ENCODE results near the gene TJP1.
"Not testable (repeated sequence)": the region's sequence is repeated elsewhere in the genome, so short reads cannot be mapped to it uniquely, and the experiment has no call there.

The TJP1 gene

DNA sequence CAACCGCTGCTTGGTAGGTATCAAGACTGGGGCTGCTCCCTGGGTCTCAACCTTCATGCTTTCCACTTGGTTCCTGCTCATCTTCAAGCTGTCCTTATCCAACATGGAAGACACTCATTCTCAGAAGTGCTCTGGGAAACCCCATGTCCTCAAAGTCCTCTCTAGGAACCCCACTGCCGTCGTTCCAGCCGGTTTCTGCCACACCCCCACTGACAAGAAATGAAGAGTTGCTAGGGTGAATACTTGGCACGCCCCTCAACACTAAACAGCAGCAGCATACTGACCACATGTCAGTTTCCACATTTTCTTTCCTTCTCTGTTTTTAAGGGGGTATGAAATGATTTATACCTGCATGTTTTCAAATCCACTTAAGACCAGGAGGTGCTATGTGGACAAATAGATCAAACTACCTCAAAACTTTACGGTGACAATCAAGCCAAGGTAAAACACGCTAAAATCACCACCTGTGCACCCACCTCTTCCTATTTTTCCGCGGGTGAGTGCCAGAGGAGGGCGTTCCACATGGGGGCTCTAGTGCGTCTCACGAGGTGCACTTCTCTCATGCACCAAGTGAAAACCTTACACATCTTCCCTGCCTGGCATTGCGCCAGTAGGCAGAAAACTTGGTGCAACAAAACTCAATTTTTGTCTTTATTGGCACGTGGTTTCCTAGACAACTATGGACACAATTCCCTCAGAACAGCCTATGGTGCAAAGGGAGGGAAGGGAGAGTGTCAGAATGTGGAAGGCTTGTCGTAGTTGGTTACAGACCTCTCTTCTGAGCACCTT, 125.1 kb downstream of the TJP1 start:
- no peak for DNase-seq

DNA sequence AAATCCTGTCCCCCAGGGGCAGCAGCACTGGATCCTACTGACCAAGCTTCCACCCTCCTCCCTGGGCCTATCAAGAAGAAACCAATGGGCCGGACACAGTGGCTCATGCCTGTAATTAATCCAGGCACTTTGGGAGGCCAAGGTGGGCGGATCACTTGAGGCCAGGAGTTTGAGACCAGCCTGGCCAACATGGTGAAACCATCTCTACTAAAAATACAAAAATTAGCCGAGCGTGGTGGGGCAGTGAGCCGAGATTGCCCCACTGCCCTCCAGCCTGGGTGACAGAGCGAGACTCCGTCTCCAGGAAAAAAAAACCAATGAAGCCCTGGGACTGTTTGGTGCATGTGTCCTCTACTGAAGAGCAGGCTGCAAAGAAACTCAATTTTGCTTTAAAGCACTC, 125.8 kb downstream of the TJP1 start:
- DNase-seq: not testable (repeated sequence)

DNA sequence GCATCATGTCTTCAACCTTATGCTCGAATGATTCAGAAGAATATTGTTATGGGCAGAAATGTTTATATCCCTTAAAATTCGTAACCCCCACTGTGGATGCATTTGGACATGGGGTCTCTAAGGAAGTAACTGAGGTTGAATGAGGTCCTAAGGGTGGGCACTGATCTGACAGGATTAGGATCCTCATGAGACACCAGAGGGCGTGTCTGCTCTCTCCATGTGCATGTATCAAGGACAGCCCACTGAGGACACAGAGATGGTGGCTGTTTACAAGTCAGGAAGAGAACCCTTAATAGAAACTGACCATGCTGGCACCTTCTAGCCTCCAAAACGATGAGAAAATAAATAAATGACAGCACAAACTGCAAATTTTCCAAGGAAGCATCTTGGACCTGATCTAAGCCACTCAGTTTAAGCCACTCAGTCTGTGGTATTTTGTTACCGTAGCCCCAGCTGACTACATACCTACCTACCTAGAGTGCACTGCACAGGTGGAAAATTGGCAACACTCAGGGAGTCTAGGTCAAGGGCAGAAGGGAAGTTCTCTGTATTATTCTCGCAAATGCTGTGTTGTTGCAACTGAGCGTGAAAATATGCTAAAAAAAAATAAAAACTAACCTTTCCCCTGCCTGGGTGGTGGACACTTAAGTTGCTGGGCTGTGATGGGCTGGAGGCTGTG, 126.6 kb downstream of the TJP1 start:
- DNase-seq: no peak

GRCh38 chr15:29693225-29693624, 129.0 kb downstream of the TJP1 start:
- no peak for DNase-seq

- DNase-seq: no peak
Observed at GRCh38 chr15:29692527-29692926, 129.7 kb downstream of the TJP1 start.

GRCh38 chr15:29690765-29691475, 131.3 kb downstream of the TJP1 start:
- DNase-seq: no peak

DNA sequence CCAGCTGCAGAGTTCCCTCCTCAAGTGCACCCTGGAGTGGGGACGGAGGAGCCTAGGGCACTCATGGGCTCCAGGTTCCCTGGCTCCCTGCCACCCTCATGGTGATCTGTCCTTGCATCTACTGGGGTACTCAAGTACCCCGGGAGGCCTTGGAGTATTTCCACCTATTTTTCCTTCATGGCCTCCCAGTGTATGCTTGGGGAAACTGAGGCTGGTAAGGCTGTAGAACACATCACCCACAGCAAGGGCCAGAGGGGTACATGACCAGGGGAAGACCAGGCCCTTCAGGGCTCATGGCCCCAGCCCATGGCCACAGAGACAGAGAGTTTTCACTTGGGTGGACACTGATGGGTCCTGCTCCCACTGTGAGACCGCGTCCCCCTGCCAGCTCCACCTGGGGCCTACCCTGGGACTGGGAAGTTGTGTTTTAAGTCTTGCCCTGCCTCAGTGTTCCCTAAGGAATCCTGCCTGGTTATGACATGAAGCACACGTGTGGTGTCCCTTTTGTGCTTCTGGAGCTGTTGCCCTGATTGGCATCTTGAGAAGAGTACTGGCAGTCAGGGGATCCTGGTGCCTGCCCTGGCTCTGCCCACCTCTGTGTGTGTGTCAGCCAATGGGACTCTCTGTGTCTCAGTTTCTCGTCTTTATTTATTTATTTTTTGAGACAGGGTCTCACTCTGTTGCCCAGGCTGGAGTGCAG, 132.8 kb downstream of the TJP1 start:
- no peak for DNase-seq

DNA sequence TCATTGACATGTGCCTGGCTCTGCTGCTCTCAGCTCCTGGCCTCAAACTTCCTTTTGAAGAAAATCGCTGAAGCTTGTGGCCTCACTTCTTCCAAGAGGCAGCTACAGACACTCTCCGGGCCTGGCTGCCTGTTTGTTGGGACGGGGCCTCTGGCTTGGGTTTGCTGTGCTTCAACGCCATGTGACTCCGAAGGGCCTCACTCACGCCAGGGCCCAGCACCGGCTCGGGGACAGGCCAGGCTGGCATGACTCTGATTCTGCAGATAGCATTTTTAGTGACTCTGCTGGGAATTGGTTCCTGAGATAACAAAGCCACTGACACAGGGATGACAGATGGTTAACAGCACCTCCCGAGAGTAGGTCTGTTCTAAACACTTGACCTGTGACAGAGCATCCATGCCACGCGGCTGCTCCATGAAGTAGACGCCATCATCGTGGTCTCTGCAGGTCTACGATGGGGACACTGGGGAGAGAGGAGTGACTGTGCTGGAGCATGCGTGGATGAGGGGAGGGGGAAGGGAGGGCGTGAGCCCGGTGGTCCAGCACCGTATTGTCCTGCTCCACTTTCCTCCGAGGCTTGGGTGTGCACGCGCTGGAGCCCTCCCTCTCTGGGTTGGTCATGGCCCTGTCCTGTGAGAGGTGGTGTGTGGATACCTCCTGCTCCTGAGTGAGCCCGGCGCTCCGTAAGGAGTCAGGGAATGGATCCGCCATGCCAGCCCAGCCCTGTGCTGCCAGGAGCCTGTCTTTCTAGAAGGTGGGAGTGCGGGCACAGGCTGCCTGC, 133.6 kb downstream of the TJP1 start:
- DNase-seq: no peak

DNA sequence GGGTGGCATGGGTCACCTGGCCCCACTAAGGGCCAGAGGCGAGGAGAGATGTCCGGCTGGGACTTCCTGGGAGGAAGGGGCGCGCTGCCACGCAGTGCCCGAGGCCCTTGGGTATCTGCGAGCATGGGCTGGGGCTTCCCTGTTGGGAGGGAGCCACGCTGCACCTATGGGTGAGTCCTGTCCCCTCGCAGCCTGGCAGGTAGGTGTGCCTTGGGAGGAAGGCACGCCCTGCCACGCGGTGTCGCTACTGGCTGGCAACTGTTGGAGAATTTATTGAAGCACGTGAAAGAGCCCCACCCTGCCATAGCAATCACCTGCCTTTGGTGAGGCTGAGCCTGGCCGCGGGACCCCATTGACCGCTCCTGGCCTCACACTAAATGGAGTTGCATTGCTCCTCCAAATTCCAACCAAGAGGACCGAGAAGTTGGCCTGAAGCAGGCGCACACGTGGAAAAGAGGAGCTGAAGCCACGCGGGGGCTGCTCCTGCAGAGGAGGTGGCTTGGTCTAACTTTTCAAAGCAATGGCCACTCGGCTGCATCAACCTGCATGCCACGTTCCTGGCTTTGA, 134.2 kb downstream of the TJP1 start:
- no peak for DNase-seq

GRCh38 chr15:29687204-29687815, 135.0 kb downstream of the TJP1 start:
- no peak for DNase-seq

GRCh38 chr15:29686445-29687203, 135.6 kb downstream of the TJP1 start:
- DNase-seq: no peak

- no peak for DNase-seq
Observed at GRCh38 chr15:29686079-29686425, 136.2 kb downstream of the TJP1 start.

DNA sequence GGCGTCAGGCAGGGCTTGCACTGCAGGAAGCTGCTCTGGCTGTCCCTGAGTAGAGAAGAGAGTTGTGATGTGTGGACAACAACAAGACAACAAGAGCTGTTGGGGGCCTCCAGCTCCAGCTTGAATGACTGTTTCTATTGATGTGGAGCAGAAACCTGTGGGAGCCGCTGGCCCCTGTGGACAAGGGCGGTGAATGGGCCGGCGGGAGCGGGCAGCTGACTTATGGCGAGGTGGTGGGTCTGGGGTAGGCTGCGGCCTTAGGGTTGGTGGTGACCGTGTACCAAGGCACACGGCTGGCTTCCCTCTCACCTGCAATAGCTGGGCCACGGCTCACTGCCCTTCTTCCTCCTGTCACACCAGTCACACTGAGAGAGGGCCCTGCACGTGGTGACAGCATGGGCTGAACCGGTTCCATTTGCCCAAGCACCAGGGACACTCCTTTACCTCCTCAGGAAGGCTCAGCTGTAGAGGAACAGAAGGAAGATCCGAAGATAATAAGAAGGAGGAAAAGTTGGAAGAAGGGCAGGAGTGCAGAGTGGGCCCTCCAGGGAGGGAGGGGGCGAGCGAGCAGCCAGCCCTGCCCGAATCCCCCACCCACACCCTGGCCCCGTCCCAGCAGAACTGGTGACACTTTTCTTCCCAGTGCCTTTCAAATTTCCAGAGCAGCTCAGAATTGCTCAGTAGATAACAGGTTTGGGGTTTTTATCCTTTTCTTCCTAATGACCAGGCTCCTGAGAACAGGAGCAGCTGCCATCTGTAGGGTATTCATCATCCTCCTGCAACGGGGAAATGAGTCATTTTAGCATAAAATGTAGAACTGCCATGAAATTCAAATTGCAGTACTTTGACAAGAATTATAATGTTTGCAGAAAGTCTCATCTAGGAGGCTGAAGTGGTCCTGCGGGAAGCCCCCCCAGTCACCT, 136.9 kb downstream of the TJP1 start:
- no peak for DNase-seq

DNA sequence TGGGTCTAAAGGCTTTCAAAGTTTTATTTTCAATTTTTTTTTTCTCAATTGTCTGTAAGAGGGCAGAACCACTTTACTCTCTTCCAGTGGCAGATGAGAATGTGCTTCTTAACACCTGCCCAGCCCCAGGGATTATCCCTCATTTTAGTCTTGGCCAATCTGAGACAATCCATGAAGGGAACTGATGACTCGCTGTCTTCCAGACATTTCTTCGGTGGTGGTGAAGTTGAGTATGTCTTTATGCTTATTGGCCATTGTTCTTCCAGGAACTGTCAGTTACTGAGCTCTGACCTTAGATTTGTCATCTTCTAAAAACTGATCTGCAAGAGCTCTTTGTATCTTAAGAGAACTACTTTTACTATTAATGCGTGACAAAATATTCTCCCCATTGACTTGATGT, 139.5 kb downstream of the TJP1 start:
- no peak for DNase-seq

GRCh38 chr15:29682361-29682760, 139.9 kb downstream of the TJP1 start:
- no peak for DNase-seq

DNA sequence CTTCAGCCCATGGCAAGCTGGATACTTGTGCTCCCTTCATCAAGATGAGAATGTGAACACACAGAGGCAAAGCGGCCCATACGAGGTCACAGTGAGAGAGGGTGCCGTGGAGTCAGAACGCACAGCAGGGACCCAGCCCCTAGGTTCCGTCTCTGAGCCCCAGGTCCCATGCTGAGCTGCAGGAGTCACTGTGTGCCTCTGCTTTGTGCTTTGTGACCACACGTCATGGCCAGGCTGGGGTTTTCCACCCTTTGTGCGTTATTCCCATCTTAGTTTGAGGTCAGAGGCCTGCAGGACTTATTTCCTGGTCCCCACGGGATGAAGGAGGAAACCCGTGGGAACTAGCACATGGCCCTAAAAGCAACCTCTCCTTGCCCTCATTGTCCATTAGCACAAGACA, 140.3 kb downstream of the TJP1 start:
- no peak for DNase-seq

DNA sequence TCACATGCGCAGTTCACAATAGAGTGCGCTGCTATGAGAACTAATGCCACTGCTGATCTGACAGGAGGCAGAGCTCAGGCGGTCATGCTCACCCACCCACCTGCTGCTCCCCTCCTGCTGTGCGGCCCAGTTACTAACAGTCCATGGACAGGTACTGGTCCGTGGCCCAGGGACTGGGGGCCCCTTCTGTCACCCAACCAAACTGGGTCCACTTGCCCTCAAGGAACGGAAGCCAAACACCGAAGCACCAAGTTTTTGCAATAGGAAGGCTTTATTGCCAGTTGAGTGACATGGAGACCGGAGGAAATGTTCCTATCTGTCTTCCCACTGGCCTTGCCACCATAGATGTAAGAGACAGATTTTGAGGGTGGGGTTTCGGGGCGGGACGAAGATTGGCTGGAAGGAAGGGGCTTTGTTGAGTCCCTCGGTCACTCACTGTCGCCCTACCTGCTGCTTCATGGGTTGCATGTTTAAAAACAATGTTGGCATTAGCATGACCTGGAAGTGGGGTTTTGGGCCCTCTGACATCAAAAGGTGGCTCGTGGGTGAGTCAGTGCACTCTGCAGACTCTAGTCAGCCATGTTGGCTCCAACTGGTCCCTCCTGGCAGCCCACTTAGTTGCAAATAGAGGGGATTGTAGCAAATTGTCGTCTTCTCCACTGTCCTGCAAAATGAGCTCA, 141.0 kb downstream of the TJP1 start:
- no peak for DNase-seq

GRCh38 chr15:29680465-29681165, 141.7 kb downstream of the TJP1 start:
- no peak for DNase-seq

Measured in CD4-positive, alpha-beta T cell treated with Interleukin-17A for 1 hour (primary cell).